LNCAP (cell line): Measurements from ENCODE around the gene CAND1.

Source experiments
- CTCF ChIP-seq: fragments of 450-650 bp; IDR thresholded peaks from 2 replicates; pipeline ENCODE4 v1.5.1; 2017; ENCODE audit warnings: mild to moderate bottlenecking

Gene CAND1

GRCh38 chr12:67243260-67243659, 25.9 kb upstream of the CAND1 start:
- TF ChIP-seq CTCF, result no peak

- TF ChIP-seq CTCF, result no peak
These were observed 23.6 kb upstream of the CAND1 start for GRCh38 chr12:67245571-67245970.

GRCh38 chr12:67251012-67251411, 18.1 kb upstream of the CAND1 start:
- TF ChIP-seq CTCF, result no peak

GRCh38 chr12:67254372-67255026, 14.7 kb upstream of the CAND1 start:
- TF ChIP-seq CTCF, result no peak

GRCh38 chr12:67256649-67257048, 12.5 kb upstream of the CAND1 start:
- no peak for TF ChIP-seq CTCF

- TF ChIP-seq CTCF, result no peak
These were observed 5.7 kb upstream of the CAND1 start for GRCh38 chr12:67263471-67263870.

- no peak for TF ChIP-seq CTCF
These were observed 743 bp upstream of the CAND1 start for GRCh38 chr12:67268335-67268895.
